GM12891 (cell line): ENCODE measurements around the gene IRGC.

Experiments
- POLR2A ChIP-seq: IDR thresholded peaks from 2 replicates; pipeline ENCODE4 v1.6.1; 2011; ENCODE audit warnings: low read depth, low read length, control low read depth
- POLR2AphosphoS5 ChIP-seq: IDR thresholded peaks from 2 replicates; pipeline ENCODE4 v1.6.1; 2011; ENCODE audit warnings: low read depth, low read length, control low read depth

- TF ChIP-seq POLR2A, result no peak
- TF ChIP-seq POLR2AphosphoS5, result no peak
These were observed 10.1 kb upstream of the IRGC start for GRCh38 chr19:43705729-43706128.
